Measurements from ENCODE around the gene SH2B2. TPM values are rescaled to one million over a fixed set of nuclear protein-coding genes. Genes with fewer than 3 reads are reported as not detected.

Gene SH2B2
- total RNA-seq, 1 donor from 2014 or later, result 11.6 TPM

DNA sequence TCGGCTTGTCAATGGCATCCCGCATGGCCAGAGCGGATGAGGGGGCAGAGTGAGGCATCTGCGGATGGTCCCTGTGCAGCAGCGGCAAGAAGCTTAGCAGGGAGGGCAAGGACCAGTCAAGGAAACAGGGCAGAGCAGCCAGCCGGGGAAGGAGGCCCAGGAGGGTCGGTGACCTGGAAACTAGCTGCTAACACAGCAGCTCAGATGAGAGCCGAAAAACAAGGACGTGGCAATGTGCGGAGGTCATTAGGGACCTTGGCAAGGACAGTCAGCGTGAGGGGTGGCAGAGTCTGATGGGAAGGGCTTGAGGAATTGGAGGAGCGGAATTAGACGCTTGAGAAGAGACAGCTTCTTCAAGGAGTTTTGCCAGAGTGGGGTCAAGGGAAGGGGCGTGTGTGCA is 20.1 kb upstream of the SH2B2 start:
- H3K9me3 Mint-ChIP-seq (ENCODE audit: unreplicated experiment), result peaks cover 7% of the 10 kb centered on the region
- no peak for DNase-seq
- H3K4me1 Mint-ChIP-seq (ENCODE audit: low read depth, unreplicated experiment), result no peaks in the 10 kb centered on the region
- no peak overlapping the region for H3K4me3 Mint-ChIP-seq (ENCODE audit: unreplicated experiment)
- TF ChIP-seq, protein P1, sequence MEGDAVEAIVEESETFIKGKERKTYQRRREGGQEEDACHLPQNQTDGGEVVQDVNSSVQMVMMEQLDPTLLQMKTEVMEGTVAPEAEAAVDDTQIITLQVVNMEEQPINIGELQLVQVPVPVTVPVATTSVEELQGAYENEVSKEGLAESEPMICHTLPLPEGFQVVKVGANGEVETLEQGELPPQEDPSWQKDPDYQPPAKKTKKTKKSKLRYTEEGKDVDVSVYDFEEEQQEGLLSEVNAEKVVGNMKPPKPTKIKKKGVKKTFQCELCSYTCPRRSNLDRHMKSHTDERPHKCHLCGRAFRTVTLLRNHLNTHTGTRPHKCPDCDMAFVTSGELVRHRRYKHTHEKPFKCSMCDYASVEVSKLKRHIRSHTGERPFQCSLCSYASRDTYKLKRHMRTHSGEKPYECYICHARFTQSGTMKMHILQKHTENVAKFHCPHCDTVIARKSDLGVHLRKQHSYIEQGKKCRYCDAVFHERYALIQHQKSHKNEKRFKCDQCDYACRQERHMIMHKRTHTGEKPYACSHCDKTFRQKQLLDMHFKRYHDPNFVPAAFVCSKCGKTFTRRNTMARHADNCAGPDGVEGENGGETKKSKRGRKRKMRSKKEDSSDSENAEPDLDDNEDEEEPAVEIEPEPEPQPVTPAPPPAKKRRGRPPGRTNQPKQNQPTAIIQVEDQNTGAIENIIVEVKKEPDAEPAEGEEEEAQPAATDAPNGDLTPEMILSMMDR (IDR thresholded peaks at IDR 0.05; ENCODE audit: partially characterized antibody, unreplicated experiment), result no peak
- no peak overlapping the region for H3K27ac Mint-ChIP-seq (ENCODE audit: unreplicated experiment)
- H3K27me3 Mint-ChIP-seq (ENCODE audit: unreplicated experiment), result peaks cover 7% of the 10 kb centered on the region
- H3K36me3 Mint-ChIP-seq (ENCODE audit: unreplicated experiment), result no peaks in the 10 kb centered on the region

DNA sequence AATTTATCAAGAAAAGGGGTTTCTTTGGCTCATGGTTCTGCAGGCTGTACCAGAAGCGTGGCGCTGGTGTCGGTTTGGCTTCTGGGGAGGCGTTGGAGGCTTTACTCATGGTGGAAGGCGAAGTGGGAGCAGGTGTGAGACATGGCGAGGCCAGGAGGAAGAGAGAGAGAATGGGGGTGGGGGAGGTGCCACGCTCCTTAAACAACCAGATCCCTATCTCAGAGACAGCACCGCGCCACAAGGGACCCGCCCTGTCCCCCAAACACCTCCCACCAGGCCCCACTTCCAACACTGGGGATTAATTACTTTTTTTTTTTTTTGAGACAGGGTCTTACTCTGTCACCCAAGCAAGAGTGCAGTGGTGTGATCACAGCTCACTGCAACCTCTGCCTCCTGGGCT is 18.0 kb upstream of the SH2B2 start:
- Mint-ChIP-seq H3K4me3 (ENCODE audit: unreplicated experiment) (no peak overlapping the region), H3K36me3 (ENCODE audit: unreplicated experiment) (no peaks in the 10 kb centered on the region), H3K27me3 (ENCODE audit: unreplicated experiment) (peaks cover 13% of the 10 kb centered on the region), H3K27ac (ENCODE audit: unreplicated experiment) (no peak overlapping the region), H3K9me3 (ENCODE audit: unreplicated experiment) (peaks cover 7% of the 10 kb centered on the region), H3K4me1 (ENCODE audit: low read depth, unreplicated experiment) (peaks cover 3% of the 10 kb centered on the region)
- TF ChIP-seq, protein P1 (IDR thresholded peaks at IDR 0.05; ENCODE audit: partially characterized antibody, unreplicated experiment), result no peak
- no peak for DNase-seq

DNA sequence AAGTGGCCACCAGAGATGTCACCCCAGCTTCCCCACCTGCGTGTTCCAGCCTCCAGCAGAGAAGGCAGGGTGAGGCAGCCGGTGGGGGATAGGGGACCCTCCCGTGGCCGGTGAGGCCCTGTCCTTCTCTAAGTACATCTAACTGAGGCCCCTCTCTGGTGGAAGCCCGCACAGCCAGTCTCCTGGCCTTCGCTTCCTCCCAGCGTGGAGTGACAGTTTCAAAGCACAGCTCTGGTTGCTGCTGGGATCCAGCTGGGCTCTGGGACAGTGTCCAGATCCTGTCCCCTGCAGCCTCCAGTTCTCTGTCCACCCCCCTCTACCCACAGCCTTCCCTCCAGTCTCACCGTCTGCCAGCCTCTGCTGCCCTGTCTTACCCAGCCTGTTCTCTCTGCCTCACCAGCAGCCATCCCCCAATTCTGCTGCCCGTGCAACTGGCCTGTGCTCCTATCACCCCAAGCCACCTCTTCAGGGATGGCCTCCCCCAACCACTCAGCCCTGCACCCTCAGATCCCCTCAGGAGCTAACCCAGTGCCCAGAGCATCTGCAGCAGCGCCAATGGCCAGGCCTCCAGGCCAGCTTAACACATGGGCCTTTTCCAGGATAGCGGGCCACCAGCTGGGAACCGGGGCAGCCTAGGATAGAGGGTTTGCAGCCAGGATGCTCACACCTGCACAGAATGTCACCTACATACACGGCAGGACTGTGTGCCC is 16.3 kb upstream of the SH2B2 start:
- TF ChIP-seq, protein P1 (IDR thresholded peaks at IDR 0.05; ENCODE audit: partially characterized antibody, unreplicated experiment), result no peak
- peaks cover 13% of the 10 kb centered on the region for H3K27me3 Mint-ChIP-seq (ENCODE audit: unreplicated experiment)
- H3K27ac Mint-ChIP-seq (ENCODE audit: unreplicated experiment), result no peak overlapping the region
- no peak for DNase-seq
- H3K4me3 Mint-ChIP-seq (ENCODE audit: unreplicated experiment), result no peak overlapping the region
- peaks cover 7% of the 10 kb centered on the region for H3K9me3 Mint-ChIP-seq (ENCODE audit: unreplicated experiment)
- no peaks in the 10 kb centered on the region for H3K36me3 Mint-ChIP-seq (ENCODE audit: unreplicated experiment)
- peaks cover 3% of the 10 kb centered on the region for H3K4me1 Mint-ChIP-seq (ENCODE audit: low read depth, unreplicated experiment)

DNA sequence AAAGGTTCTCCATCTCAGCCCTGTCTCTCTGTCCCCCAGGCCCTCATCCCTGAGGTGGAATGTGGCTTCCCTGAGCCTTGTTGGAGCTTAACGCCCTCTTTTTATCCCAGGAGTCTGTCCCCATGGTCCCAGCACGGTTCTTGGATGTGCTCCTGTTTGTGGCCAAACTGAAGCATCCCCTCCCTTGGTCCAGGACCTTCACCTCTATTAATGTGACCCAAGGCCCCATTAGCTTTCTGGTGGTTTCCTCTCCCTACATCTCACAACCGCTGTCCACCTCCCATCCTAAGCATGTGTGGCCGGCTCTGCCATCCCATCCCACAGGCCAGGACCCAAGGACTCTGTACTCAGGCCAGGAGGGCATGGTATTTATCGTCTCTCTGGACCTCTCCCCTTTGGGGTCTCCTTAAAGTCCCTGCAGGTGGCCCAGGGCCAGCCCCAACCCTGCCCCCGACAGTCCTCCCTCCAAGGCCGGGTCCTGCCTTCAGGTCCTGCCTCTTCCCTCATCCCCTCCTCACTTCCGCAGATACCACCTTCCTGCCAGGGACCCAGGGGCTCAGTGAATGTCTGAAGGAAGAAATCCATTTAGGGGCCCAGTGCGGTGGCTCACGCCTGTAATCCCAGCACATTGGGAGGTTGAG is 15.4 kb upstream of the SH2B2 start:
- H3K27ac Mint-ChIP-seq (ENCODE audit: unreplicated experiment), result no peak overlapping the region
- peaks cover 11% of the 10 kb centered on the region for H3K27me3 Mint-ChIP-seq (ENCODE audit: unreplicated experiment)
- no peak overlapping the region for H3K4me3 Mint-ChIP-seq (ENCODE audit: unreplicated experiment)
- DNase-seq, result no peak
- TF ChIP-seq, protein P1 (IDR thresholded peaks at IDR 0.05; ENCODE audit: partially characterized antibody, unreplicated experiment), result no peak
- H3K9me3 Mint-ChIP-seq (ENCODE audit: unreplicated experiment), result peaks cover 6% of the 10 kb centered on the region
- H3K4me1 Mint-ChIP-seq (ENCODE audit: low read depth, unreplicated experiment), result peaks cover 3% of the 10 kb centered on the region
- no peaks in the 10 kb centered on the region for H3K36me3 Mint-ChIP-seq (ENCODE audit: unreplicated experiment)
